ENCODE measurements around the gene MIER1.

MIER1 gene

GRCh38 chr1:66924756-66925557 lies at the start of gene MIER1, which contains the start of gene DNAI4:
Gene MIER1 (plus strand): TSS chr1:66924990. CDS start chr1:66925029, 39 bp downstream.
Gene DNAI4 (minus strand): TSS chr1:66924856. CDS start chr1:66924831, 25 bp downstream.
- H3K36me3 ChIP-seq (replicated peaks; ENCODE audit: insufficient read depth, low read length), result no peaks in the 10 kb centered on the region
- peaks cover 53% of the 10 kb centered on the region for H3K79me2 ChIP-seq (ENCODE audit: low read length)
- H3K9ac ChIP-seq (ENCODE audit: low read length), result peak within 1 kb of the TSS; percentile 90
- peak within 1 kb of the TSS; percentile 90 for H3K4me2 ChIP-seq (ENCODE audit: low read depth, low read length)
- no peaks in the 10 kb centered on the region for H3K27me3 ChIP-seq (replicated peaks; ENCODE audit: insufficient read depth, low read length)
- H3K4me3 ChIP-seq (ENCODE audit: low read length), result peak within 1 kb of the TSS; percentile 88
- peak within 1 kb of the TSS; percentile 71 for H3K27ac ChIP-seq (ENCODE audit: low read length)
- DNase-seq, result peak; percentile 96
- peak within 1 kb of the TSS; percentile 90 for H2AFZ ChIP-seq (ENCODE audit: low read length)
- no peaks in the 10 kb centered on the region for H4K20me1 ChIP-seq (ENCODE audit: insufficient read depth, low read length)
- no peaks in the 10 kb centered on the region for H3K9me2 ChIP-seq (replicated peaks; ENCODE audit: insufficient read depth, low read length)
- peaks cover 26% of the 10 kb centered on the region for H3F3A ChIP-seq (ENCODE audit: insufficient read depth, low read length)
- H3K9me3 ChIP-seq (replicated peaks; ENCODE audit: insufficient read depth, low read length), result no peaks in the 10 kb centered on the region
- no peak; the same call in 1 of the 2 replicates for TF ChIP-seq CTCF (IDR thresholded peaks at IDR 0.05; ENCODE audit: low read length)
- TF ChIP-seq EZH2phosphoT487 (IDR thresholded peaks at IDR 0.05; ENCODE audit: low read length), result no peak
- TF ChIP-seq EZH2 (optimal IDR thresholded peaks at IDR 0.05; ENCODE audit: low read depth, low read length), result no peak
- H3K4me1 ChIP-seq (ENCODE audit: low read length), result peaks cover 13% of the 10 kb centered on the region

GRCh38 chr1:66876664-66877063 lies 48.1 kb upstream of the MIER1 start:
- H3K27ac ChIP-seq (ENCODE audit: low read length), result no peak overlapping the region
- no peaks in the 10 kb centered on the region for H3K36me3 ChIP-seq (replicated peaks; ENCODE audit: insufficient read depth, low read length)
- H3K27me3 ChIP-seq (replicated peaks; ENCODE audit: insufficient read depth, low read length), result no peaks in the 10 kb centered on the region
- H4K20me1 ChIP-seq (ENCODE audit: insufficient read depth, low read length), result no peaks in the 10 kb centered on the region
- TF ChIP-seq CTCF (IDR thresholded peaks at IDR 0.05; ENCODE audit: low read length) (no peak), EZH2 (optimal IDR thresholded peaks at IDR 0.05; ENCODE audit: low read depth, low read length) (no peak), EZH2phosphoT487 (IDR thresholded peaks at IDR 0.05; ENCODE audit: low read length) (no peak)
- no peak overlapping the region for H3K4me3 ChIP-seq (ENCODE audit: low read length)
- no peaks in the 10 kb centered on the region for H3K9me2 ChIP-seq (replicated peaks; ENCODE audit: insufficient read depth, low read length)
- no peaks in the 10 kb centered on the region for H3K79me2 ChIP-seq (ENCODE audit: low read length)
- no peaks in the 10 kb centered on the region for H3K9me3 ChIP-seq (replicated peaks; ENCODE audit: insufficient read depth, low read length)
- DNase-seq, result no peak
- H3K9ac ChIP-seq (ENCODE audit: low read length), result no peak overlapping the region
- no peaks in the 10 kb centered on the region for H3K4me1 ChIP-seq (ENCODE audit: low read length)
- no peaks in the 10 kb centered on the region for H3F3A ChIP-seq (ENCODE audit: insufficient read depth, low read length)
- H2AFZ ChIP-seq (ENCODE audit: low read length), result no peak overlapping the region
- H3K4me2 ChIP-seq (ENCODE audit: low read depth, low read length), result no peak overlapping the region

DNA sequence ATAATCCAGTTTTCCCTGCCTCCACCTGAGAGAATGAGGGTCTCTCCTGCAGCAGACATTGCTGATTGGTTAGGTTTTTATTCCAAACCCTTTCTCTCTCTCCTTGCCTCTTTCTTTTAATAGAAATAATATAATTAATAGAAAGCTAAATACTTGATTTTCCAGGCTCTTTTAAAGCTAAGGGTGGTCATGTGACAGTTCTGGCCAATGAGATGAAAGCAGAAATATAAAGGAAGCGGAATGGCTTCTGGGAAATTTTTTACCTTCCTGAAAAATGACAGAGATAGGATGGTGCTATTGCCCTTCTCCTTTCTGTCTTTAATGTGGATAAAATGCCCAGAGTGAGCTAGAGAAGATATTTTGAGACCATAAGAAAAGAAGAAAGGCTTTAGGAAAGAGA lies 35.8 kb upstream of the MIER1 start:
- no peak overlapping the region for H3K4me3 ChIP-seq (ENCODE audit: low read length)
- no peaks in the 10 kb centered on the region for H3K79me2 ChIP-seq (ENCODE audit: low read length)
- H3K36me3 ChIP-seq (replicated peaks; ENCODE audit: insufficient read depth, low read length), result no peaks in the 10 kb centered on the region
- no peaks in the 10 kb centered on the region for H4K20me1 ChIP-seq (ENCODE audit: insufficient read depth, low read length)
- TF ChIP-seq EZH2phosphoT487 (IDR thresholded peaks at IDR 0.05; ENCODE audit: low read length) (no peak), CTCF (IDR thresholded peaks at IDR 0.05; ENCODE audit: low read length) (no peak), EZH2 (optimal IDR thresholded peaks at IDR 0.05; ENCODE audit: low read depth, low read length) (no peak)
- H2AFZ ChIP-seq (ENCODE audit: low read length), result no peak overlapping the region
- H3K4me2 ChIP-seq (ENCODE audit: low read depth, low read length), result no peak overlapping the region
- H3K4me1 ChIP-seq (ENCODE audit: low read length), result no peaks in the 10 kb centered on the region
- H3F3A ChIP-seq (ENCODE audit: insufficient read depth, low read length), result no peaks in the 10 kb centered on the region
- no peaks in the 10 kb centered on the region for H3K9me2 ChIP-seq (replicated peaks; ENCODE audit: insufficient read depth, low read length)
- DNase-seq, result no peak
- no peaks in the 10 kb centered on the region for H3K27me3 ChIP-seq (replicated peaks; ENCODE audit: insufficient read depth, low read length)
- H3K9ac ChIP-seq (ENCODE audit: low read length), result no peak overlapping the region
- H3K27ac ChIP-seq (ENCODE audit: low read length), result no peak overlapping the region
- no peaks in the 10 kb centered on the region for H3K9me3 ChIP-seq (replicated peaks; ENCODE audit: insufficient read depth, low read length)

Data from MM.1S (cell line).